Renal cortical epithelial cell (primary cell): ENCODE data around the gene GRXCR2. TPM values are rescaled to one million over a fixed set of nuclear protein-coding genes. Genes with fewer than 3 reads are reported as not detected.
"Not testable (repeated sequence)": the region's sequence is repeated elsewhere in the genome, so short reads cannot be mapped to it uniquely, and the experiment has no call there.

Experiments
- DNase-seq: peaks from one replicate; pipeline ENCODE4 v3.0.0-alpha.2; 2011; ENCODE audit warnings: low read depth
- total RNA-seq: library from RNA; depleted of rRNA; stranded (reverse); fragments of >200 nt; gene quantifications from 2 replicates; pipeline ENCODE4 v1.2.3, GENCODE V29; 2014

Gene GRXCR2
- total RNA-seq, 1 donor from 2014 or later, result not detected

- no peak for DNase-seq
These were observed 14.4 kb upstream of the GRXCR2 start for GRCh38 chr5:145887217-145887616.

GRCh38 chr5:145874765-145875164 is 2.0 kb upstream of the GRXCR2 start:
- DNase-seq, result no peak

DNA sequence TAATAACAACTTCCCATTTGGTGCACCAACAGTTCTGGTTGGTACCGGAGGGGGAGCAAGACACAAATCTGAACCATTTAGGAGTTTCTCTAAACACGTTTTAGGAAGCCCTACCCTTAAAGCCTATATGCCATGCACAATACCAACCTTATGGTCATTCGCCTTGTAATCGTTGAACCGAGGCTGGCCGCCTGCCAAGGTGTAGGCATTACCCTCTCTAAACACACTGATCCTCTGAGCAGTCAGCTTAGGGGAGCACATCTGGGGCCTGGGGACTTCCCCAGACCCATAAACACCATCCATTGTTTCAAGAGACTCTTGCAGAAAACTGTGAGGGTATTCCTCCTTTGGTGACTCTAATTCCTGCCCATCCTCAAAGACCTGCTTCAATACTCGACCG is 328 bp downstream of the GRXCR2 start:
- DNase-seq, result peak; percentile 25

GRCh38 chr5:145869753-145870152 is 3.1 kb downstream of the GRXCR2 start:
- no peak for DNase-seq

DNA sequence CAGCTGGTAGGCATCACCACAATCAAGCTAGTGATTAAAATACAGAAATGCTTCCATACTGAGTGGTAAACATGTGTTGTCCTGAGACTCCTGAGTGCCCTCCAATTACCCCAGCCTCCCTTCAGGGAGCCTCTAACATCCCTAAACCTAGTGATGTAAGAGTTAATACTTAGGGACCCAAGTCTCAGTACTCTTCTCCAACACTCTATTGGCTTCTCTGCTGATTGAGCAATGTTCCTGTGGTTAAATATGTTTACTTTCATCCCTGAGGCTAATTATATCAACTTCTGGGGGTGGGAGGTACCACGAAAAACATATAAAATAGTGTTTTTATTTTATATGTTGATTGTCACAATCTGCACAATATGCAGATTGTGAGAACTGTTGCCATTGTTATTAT is 5.0 kb downstream of the GRXCR2 start:
- DNase-seq, result peak; percentile 12

DNA sequence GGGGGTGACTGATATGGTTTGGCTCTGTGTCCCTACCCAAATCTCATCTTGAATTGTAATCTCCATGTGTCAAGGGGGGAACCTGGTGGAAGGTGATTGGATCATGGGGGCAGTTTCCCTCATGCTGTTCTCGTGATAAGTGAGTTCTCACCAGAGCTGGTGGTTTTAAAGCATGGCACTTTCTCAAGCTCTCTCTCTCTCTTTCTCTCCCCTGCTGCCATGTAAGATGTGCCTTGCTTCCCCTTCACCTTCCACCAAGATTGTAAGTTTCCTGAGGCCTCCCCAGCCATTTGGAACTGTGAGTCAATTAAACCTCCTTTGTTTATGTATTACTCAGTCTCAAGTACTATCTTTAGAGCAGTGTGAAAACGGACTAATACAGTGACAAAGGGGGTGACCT is 8.4 kb downstream of the GRXCR2 start:
- DNase-seq, result not testable (repeated sequence)

DNA sequence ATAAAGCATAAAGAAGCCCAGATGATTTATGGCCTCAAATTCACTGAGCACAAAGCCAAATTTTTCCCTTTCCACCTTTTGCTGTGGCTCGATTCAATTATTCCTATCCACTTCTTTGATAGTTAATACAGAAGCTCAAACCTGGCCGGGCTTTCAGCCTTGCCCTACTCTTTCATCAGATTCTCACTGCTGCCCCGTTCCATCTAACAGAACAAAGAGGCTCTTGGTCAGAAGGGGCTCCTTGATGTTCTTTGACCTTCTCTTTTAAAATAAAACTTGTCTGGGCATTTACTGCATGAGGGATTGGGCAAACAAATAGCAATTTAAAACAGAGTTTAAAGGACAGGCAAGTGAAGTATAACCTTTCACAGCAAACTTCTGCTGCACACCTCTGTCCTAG is 9.8 kb downstream of the GRXCR2 start:
- DNase-seq, result no peak

GRCh38 chr5:145859897-145860296 is 12.9 kb downstream of the GRXCR2 start:
- DNase-seq, result no peak

GRCh38 chr5:145859453-145859852 is 13.4 kb downstream of the GRXCR2 start:
- DNase-seq, result no peak

- DNase-seq, result no peak
These were observed 13.9 kb downstream of the GRXCR2 start for GRCh38 chr5:145858959-145859358.

DNA sequence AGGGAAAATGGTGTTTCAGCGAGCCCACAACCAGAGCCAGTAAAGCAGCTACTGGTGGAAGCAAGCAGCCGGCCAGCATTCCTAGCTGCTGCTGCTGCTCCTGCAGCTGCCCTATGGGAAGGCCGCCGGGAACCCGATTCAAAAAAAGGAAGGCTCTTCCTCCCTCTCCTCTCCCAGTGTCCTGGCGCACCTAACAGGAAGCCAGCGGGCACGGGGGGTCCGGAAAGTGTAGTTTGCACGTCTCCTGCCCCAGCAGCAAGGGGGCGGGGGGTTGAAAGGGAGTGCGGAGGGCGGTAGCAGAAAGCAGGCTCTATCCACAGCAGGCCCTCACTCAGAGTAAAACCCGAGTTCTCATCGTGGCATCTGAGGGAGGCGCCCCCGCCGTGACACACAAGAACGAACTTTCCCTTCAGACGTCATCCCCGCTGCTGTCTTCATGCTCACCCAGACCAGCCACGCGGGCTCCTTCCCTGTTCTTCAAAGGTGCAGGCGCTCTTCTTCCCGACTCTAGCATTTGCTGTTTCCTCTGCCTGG is 16.5 kb downstream of the GRXCR2 start:
- peak; percentile 27 for DNase-seq

DNA sequence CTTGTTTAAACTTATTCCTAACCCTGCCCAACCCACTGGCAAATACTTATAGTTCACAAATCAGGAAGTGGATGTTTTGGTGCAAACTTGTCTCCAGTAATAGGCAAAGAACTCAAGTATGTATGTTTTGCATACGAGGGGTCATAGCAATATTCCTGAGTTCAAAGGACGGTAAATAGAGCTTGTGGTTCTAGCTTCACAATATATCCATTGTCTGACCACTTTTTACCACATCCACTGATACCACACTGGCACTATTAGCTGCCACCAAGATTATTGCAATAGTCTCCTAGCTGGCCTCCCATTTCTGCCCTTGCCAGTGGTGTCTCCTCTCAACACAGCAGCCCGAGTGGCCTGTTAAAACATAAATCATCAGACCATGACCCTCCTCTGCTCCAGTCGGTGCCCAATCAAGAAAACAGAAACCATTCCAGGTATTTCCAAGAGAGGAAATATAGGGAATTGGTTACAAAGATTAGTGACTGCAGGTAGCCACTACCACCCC is 17.0 kb downstream of the GRXCR2 start:
- peak; percentile 60 for DNase-seq

DNA sequence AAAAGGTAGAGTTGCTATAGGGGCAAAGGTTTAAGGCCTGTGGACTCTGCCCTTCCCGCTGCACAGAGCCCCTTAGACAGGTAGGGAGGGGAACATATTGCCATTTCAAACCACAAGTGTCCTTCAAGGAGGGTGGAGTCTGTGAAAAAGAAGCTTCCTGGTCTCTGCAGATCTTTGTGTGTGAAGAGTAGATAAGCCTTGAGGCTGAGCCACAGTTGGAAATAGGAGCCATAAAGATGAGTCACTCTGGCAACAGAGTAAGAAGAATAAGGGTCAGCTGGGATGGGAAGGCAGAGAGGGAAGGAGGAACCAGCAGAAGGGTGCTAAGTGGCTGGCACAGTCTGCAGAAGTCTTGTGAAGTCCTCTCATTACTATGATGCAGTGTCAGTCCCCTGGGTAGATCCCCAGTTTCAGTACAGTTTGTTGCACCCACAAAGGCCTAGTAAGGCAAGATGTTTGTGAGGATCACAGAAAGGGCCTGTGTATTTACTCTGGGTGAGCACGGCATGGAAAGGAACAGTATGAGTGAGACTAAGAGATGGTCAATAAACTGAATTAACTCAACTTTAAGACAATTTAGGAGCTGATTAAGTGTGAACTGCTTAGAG is 18.1 kb downstream of the GRXCR2 start:
- peak; percentile 81 for DNase-seq

DNA sequence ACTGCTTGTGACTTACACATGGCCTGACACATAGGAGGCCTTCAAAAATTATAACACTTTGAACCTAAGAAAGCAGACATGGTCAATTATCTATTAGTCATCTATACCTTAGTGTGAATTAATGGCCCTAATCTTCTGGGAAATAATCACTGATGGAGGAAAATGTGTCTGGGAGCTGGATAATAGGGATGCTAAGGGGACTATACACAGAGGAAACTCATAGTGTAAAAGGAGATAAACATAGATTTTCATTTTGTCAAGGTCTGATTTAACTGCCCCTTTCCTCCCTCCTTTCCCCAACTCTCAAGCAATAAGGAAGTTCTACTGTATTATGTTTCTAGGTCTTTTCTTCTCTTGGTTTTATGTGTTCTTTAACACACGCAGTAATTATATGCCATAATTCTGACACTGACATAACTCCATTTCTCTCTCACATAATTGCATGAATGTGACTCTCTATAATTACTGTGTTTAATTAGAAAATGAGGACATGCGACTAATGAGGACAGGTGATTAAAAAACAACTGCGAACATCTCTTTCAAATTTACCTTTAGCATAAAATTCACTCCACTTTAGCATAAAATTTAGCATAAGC is 18.9 kb downstream of the GRXCR2 start:
- DNase-seq, result no peak

DNA sequence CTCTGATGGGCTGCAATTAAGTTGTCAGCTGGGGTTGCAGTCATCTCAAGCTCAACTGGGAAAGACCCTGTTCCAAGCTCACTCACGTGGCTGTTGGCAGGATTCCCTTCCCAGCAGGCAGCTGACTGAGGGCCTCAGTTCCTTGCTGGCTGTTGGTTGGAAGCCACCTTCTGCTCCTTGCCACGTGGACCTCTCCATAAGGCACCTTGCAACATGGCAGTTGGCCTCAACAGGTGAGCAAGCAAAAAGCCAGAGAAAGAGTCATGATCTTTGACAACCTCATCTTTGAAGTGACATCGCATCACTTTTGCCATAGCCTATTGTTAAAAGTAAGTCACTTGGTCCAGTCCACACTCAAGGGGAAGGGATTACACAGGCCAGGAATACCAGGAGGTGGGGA is 19.8 kb downstream of the GRXCR2 start:
- DNase-seq, result no peak

DNA sequence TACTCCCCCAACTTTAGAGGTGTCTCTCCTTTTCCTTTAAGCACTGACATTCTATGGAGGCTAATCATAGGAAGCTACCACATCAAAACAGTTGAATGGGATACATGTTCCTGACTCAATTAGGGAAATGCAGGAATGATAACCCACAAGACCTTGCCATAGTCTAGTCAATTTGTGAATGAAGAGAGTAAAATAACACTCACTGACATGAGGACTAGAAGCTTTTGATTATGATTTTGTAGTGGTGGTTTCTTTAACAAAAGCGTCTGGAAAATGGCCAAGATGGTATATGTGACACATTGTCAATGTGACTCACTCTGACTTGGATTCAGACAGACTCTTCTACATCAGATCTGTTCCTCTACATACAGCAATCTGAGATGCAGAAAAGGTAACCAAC is 24.0 kb downstream of the GRXCR2 start:
- peak; percentile 11 for DNase-seq

- peak; percentile 85 for DNase-seq
These were observed 25.0 kb downstream of the GRXCR2 start for GRCh38 chr5:145847499-145848497.

GRCh38 chr5:145846081-145846480 is 26.7 kb downstream of the GRXCR2 start:
- no peak for DNase-seq

DNA sequence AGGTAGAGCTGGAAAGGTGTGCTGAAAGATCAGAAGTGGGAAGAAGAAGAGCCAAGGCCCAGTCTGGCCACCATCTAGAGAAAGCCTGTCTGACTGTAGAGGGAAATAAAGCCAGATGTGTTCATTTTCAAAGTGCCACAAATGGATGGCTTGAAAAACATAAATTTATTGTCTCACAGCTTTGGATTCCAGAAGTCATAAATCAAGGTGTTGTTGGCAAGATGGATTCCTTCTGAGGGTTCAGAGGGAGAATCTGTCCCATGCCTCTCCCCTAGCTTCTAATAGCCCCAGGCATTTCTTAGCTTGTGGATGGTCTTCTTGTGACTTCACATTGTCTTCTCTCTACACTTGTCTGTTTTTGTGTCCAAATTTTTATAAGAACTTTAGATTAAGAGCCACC is 31.5 kb downstream of the GRXCR2 start:
- DNase-seq, result no peak

DNA sequence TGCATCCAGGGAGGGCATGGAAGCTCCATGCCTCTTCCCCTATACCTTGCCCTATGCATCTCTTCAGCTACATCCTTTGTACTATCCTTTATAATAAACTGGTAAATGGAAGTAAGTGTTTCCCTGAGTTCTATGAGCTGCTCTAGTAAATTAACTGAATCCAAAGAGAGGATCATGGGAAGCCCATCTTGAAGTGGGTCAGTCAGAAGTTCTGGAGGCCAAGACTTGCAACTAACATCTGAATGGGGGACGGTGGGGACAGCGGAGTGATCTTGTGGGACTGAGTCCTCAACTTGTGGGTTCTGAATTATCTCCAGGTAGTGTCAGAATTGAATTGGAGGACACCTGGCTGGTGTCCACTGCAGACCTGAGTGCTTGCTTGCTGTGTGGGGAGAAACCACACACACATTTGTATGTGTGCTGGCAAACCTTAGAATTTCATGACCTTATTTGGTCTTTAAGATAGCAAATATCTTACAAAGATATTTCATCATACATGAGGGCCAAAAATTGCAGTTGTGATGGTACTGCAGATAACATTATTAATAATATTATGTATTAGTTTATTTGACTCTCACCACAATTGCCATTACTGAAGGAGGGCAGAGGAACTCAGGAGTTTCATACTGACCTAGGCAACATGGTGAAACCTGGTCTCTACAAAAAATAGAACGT is 32.2 kb downstream of the GRXCR2 start:
- DNase-seq, result no peak

DNA sequence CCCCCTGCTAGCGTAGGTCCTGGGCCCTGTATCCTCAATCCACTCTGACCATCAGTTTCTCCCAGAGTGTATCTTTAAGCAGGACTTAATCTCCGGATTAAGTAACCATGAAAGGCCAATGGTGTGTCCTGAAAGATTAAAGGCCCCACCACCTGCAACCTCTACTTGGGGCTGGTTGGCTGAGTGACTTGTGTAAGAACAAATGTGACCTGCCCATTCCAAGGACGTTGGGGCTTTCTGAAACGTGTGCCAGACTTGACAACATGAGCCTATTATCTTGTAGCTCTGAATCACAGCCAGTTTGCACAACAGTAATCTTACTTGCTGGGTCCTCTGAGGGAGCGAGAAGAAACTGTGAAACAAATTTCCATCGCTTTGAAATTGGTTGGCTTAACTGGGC is 34.5 kb downstream of the GRXCR2 start:
- no peak for DNase-seq

DNA sequence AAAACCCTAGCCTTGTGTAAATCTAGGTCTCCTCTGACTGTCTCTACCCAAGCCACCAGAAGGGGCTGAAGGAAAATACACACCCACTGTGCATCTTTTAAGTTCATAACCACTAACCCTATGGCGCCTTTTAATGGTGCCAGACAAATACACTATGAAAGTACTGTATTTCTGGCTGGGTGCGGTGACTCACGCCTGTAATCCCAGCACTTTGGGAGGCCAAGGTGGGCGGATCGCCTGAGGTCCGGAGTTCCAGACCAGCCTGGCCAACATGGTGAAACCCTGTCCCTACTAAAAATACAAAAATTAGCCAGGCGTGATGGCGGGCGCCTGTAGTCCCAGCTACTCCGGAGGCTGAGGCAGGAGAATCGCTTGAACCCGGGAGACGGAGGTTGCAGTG is 36.6 kb downstream of the GRXCR2 start:
- DNase-seq, result not testable (repeated sequence)
